HCEC 1CT (cell line): ENCODE measurements around the gene CD6.

Source experiments
- DNase-seq: peaks from one replicate; pipeline ENCODE4 v3.0.0-alpha.2; 2017

CD6 gene

GRCh38 chr11:61011950-61012736 is 40.7 kb downstream of the CD6 start:
- no peak for DNase-seq

DNA sequence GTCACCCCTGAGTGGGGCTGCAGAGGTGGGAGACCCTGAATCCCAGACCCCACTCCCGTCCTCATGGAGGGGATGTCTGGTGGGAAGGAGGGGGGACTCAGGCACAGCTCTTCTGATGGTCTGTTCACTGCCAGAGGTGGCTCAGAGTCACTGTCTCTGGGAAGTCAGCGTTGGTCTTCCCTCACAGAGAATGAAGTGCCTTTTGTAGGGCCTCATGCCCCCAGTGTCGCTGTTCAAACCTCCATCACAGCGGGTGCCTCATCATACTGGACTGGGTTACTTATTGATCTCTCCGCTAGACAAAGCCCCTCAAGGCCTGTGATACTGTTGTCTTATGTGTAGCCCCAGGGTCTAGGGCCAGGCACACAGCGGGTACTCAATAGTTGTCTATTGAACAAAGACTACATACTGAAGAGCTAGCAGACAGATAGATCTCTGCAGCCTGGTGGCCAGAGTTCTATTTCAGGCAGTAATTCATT is 41.3 kb downstream of the CD6 start:
- no peak for DNase-seq

GRCh38 chr11:61018059-61018458 is 46.6 kb downstream of the CD6 start:
- DNase-seq: no peak

DNA sequence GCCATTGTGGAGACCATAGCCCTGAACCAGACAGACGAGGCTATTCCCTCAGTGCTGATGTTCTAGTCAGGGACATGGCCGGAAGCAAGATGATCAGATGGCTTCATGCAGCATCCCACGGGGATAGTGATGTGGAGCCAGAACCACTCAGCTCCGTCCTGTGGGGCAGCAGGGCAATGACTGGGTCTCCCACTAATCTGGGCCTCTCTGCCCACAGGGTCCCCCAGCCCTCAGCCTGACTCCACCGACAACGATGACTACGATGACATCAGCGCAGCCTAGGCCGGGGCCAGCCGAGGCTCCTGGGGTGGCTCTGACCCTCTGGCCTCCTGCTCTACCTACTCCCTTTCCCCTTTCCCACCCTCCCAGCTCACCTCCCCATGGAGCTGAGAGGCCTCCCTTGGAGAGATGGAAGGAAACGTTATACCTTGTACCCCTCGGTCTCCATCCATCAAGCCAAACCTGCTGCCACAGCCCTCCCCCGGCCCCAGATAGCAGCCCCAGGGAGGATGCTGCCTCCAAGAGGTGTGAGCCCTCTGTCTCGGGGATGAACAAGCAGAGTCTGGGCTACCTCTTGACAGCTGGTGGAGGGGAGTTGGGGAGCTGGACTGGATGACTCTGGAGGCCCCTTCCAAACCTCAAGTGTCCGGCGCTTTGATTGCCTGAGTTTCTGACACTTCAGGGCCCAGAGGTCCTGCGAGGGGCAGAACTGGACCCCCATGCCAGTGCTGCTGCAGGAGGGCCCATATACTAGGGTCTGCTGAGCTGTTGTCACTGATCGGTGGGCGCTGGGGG is 47.8 kb downstream of the CD6 start:
- DNase-seq: no peak

GRCh38 chr11:61019832-61020405 is 48.4 kb downstream of the CD6 start:
- no peak for DNase-seq

- no peak for DNase-seq
These were observed 49.2 kb downstream of the CD6 start for GRCh38 chr11:61020551-61021235.

DNA sequence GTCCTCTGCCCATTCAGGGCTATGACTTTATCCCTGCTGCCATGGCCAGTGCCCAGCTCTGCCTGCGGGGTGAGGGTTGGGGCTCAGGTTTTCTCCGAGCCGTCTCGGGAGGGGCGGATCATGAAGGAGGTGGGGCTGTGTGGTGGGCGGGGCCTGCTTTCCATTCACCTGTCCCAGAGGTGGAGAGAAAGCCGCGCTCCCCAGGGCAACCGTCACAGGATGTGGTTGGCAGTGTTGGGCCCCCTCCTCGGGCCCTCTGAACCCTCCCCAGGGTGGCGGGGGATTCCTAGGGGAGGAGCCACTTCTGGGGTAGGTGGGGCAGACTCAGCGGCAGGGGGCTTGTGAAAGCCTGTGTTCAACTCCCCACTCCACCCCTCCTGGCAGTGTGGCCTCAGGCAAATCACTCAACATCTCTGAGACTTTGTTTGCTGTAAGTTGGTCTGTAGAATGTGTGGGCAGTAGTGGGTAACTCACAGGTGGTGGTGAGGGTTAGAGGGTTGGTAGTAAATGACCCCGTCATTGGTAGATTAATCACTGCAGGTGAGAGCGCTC is 50.3 kb downstream of the CD6 start:
- DNase-seq: no peak

DNA sequence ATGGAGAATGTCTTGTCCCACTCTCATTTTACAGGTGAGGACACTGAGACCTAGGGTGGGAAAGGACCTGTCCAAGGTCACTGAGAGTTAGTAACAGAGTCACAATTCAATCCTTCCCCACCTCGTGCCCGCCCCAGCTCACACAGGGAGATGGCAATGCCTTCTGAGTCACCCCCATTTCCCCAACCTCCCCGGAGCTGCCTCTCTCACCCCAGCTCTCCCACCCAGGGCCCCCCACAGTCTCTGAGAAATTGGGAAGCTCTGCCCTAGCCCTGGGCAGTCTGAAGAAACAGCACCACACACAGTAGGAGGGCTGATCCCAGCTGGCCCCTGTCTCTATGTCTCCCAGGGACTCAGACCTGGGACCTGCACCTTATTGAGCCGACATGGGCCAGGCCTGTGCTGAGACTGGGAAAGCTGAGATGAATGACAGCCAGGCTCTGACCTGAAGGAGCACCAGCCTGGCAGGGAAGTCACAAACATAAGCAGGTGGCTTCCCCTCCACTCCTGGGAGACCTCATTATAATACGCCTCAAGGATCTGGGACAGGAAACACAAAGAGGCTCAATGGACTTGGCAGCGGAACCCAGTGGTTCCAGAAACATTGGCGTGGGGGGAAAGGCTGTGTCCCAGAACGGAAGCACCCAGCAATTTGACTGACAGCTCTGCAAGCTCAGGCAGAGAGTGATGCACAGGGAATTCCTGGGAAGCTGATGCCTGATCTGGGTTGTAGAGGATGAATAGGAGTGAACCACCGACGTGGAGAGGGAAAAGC is 51.0 kb downstream of the CD6 start:
- no peak for DNase-seq

DNA sequence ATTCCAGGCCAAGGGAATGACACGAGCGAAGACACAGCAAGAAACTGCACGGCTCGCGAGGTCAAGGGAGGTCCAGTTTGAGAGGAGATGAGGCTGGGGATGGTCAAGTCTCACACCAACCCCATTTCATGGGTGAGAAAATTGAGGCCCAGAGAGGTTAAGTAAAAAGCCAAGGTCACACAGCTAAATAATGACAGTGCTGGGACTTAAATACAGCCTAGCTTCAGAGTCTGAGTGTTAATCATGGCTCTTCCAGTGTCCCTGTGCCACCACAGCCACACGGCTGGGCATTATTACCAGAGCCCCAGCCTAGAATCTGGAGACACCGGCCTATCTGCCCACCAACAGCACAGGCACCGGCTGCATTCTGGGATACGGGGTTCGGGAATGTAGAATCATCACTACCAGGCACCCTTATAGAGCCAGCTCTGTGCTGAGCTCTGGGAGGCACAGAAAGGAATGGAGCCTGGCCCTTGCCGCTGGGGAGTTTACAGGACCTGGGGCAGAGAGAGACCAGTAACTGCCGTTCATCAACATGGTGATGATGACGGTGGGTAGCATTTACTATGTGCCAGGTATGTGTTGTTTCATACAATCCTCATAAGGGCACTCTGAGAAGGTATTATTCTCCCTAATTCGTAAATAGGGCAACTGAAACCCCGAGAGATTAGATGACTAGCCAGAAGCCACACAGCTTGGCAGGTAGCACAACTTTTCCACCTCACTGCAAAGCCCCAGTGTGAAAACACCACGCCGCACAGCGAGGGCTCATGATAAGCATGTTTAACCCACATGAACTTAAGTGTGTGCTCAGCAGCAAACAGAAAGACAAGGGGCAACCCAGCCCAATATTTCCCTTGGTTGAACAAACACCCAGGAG is 51.8 kb downstream of the CD6 start:
- no peak for DNase-seq

DNA sequence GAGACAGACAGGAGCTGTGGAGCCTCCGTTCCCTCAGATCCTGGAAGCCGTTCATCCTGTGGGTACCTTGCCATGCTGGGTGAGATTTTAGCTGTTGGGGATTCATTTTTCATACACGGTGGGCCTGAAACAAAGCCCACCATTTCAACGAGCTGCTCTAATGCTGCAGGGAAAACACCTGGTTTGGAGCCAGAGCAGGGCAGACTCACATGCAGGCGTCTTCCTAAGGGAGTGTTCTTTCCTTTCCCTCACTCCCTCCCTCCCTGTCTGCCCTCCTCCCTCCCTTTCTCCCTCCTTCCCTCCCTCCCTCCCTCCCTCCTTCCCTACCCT is 52.5 kb downstream of the CD6 start:
- DNase-seq: no peak

DNA sequence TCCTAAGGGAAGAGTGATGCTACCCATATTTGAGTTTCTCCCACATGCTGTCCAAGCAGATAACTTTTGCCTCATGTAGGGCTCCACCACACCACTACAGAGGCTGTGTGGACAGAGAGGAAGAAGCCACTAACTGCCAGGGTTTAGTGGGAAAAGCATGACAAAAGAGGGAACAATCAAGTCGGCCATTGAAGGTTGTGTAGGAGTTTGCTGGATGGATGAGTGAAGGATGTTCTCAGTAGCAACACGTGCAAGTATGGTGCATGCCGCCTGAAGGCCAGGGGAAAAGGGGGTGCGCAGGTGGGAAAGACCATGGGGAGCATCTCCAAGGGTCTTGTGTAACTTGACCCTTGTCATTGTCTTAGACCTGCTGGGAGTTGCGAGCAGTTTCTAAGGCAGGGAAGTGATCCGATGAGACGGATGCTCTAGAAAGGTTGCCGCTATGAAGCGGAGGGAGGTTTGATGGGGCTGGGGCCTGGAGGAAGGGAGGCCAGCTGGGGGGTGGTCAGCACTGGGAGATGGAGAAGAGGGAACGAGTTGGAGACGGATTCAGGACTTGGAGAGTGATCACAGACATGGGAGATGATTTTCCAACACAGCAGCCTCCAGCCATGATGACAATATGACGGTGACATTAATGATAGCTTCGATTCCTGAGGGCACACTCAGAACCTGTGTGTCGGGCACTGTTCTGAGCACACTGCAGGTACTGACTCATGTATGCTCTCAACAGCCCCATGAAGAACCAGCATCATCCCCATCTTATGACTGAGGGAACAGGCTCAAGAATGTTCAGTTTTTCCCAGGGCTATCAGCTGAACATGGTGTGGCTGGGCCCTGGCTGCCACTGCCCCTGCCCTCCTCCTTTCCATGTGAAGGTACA is 53.7 kb downstream of the CD6 start:
- no peak for DNase-seq

- no peak for DNase-seq
These were observed 54.3 kb downstream of the CD6 start for GRCh38 chr11:61025821-61026120.

DNA sequence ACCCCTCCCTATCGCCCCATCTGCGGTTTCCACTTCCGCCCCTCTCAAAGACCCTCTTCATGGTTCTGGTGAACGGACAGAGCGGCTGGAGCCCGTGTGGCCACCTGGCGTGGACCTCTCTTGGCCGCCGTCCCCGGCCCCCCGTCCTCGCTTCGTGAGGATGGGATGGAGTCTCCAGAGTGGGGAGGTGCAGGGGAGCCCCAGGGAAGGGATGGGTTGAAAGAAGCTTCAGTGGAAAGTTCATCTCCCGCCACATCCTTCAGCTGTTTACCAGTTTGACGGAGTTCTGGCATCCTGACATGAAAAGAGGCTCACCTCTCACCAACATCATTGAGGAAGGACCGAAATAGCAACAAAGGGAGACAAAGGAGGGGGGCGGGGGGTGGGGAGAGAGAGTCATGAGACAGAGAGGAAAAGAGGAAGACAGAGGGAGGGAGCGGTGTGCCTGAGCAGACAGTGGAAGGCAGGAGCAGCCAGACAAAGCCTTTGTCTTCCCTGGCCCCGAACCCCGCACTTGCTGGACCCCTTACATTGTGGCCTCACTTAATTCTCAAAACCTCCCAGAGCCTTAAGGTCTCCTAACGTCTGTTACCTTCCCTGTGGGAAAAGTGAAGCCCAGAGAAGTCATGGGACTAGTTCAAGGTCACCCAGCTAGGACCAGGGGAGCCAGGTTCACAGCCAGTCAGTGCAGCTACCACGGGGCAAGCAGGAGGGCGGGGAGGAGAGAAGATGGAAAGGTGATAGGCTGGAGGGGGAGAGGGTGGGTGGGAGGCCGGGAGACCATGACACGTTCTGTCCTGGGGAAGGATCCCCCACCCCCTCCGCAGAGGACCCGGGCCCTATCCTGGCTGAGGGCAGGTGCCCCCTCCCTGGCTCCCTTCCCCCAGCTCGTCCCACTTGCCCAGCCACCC is 54.9 kb downstream of the CD6 start:
- no peak for DNase-seq

- DNase-seq: no peak
These were observed 55.8 kb downstream of the CD6 start for GRCh38 chr11:61027141-61027840.

DNA sequence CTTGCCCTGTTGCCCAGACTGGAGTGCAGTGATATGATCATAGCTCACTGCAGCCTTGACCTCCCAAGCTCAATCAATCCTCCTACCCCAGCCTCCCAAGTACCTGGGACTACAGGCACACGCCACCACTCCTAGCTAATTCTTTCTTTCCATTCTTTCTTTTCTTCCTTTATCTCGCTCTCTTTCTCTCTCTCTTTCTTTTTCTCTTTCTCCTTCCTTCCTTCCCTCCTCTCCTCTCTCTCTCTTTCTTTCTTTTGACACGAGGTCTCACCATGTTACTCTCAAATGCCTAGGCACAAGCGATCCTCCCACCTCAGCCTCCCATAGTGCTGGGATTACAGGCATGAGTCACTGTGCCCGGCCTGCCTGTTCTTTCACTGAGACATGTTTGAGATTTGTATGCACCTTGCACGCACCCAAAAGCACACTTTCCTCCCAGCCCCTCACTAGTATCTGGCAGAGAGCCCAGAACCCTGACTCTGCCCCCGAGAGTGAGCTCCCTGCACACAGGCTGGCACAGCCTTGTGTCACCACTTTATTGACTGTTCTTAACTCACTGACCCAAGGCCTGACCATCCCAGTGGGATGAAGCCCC is 56.8 kb downstream of the CD6 start:
- DNase-seq: no peak

DNA sequence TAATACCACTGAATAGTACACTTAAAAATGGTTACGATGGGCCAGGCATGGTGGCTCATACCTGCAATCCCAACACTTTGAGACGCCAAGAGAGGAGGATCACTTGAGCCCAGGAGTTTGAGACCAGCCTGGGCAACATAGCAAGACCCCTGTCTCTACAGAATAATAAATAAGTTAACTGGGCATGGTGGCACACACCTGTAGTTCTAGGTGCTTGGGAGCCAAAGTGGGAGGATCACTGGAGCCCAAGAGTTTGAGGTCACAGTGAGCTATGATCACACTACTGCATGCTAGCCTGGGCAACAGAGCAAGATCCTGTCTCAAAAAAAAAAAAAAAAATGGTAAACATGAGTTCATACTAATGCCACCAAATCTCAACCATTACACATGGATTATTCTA is 61.3 kb downstream of the CD6 start:
- no peak for DNase-seq

- no peak for DNase-seq
These were observed 61.9 kb downstream of the CD6 start for GRCh38 chr11:61033417-61033816.

DNA sequence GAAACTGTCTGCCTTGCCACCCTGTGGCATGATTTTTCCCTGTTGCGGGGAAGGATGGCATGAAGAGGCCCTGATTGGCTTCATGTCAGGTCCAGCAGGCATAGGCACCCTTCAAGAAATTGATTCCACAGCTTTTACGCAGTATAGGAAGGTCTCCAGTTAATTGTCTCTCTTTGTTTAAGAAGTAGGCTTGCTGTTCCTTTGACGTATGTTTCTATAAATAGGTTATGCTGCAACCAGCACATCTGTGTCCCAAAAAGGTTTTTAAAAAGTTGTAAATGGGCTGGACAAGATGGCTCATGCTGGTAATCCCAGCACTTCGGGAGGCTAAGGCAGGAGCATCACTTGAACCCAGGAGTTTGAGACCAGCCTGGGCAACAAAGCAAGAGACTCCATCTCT is 62.6 kb downstream of the CD6 start:
- DNase-seq: no peak
